ENCODE measurements around the gene MBTPS1.

DNA sequence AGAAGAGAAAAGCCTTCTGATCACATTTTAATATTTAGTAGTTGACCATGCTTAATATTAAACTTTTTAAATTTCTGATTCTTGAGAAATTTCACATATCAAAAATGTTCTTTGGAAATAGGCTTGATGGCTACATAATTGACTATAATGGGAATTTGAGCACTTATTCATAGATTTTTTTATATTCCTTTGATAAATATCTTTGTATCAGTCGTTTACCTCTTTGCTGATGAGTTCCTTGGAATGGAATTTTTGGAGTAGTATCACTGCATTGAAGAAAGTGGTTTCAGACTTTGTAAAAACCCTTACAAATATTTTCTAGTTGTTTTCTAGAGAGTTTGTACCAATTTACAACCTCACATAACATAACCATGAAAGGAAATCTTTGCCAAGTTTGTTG is 43.1 kb upstream of the MBTPS1 start:
- TF ChIP-seq, protein P1, sequence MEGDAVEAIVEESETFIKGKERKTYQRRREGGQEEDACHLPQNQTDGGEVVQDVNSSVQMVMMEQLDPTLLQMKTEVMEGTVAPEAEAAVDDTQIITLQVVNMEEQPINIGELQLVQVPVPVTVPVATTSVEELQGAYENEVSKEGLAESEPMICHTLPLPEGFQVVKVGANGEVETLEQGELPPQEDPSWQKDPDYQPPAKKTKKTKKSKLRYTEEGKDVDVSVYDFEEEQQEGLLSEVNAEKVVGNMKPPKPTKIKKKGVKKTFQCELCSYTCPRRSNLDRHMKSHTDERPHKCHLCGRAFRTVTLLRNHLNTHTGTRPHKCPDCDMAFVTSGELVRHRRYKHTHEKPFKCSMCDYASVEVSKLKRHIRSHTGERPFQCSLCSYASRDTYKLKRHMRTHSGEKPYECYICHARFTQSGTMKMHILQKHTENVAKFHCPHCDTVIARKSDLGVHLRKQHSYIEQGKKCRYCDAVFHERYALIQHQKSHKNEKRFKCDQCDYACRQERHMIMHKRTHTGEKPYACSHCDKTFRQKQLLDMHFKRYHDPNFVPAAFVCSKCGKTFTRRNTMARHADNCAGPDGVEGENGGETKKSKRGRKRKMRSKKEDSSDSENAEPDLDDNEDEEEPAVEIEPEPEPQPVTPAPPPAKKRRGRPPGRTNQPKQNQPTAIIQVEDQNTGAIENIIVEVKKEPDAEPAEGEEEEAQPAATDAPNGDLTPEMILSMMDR (IDR thresholded peaks at IDR 0.05; ENCODE audit: low read depth, low read length) = no peak
- TF ChIP-seq, protein P2, sequence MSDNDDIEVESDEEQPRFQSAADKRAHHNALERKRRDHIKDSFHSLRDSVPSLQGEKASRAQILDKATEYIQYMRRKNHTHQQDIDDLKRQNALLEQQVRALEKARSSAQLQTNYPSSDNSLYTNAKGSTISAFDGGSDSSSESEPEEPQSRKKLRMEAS (IDR thresholded peaks at IDR 0.05; ENCODE audit: low read depth, low read length) = no peak
- TF ChIP-seq POLR2A (IDR thresholded peaks at IDR 0.05; ENCODE audit: extremely low read depth, insufficient read length) = no peak
